Measurements from ENCODE around the gene RNMT. TPM values are rescaled to one million over a fixed set of nuclear protein-coding genes. Genes with fewer than 3 reads are reported as not detected.

RNMT gene
- total and polyA plus RNA-seq, 2 experiments from 2014 or later = 15.2 to 39.4 TPM

DNA sequence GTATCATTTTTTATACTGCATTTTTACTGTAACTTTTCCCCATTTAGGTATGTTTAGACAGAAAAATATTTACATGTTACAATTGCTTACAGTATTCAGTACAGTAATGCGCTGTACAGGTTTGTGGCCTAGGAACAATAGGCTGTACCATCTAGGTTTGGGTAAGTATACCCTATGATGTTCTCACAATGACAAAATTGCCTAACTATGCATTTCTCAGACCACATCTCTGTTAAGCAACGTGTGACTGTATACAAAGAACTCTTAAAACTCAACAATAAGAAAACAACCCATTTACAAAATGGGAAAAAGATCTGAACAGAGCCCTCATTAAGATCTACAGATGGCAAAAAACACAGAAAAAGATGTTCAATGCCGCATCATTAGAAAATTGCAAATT, 29.5 kb upstream of the RNMT start:
- in situ Hi-C loops (cut with MboI) = no loop called here
- H3K9ac ChIP-seq = no peak overlapping the region
- peaks cover 97% of the 10 kb centered on the region for H3K79me2 ChIP-seq (ENCODE audit: insufficient read depth)
- H3F3A ChIP-seq (ENCODE audit: insufficient read depth) = 0 out of 2 replicates have a peak, but pooled peaks cover 6% of the 10 kb centered on the region
- H3K27ac ChIP-seq = no peak overlapping the region
- no peaks in the 10 kb centered on the region for H3K9me3 ChIP-seq (ENCODE audit: low read depth)
- peaks cover 7% of the 10 kb centered on the region; the same call in 1 of the 2 replicates for H4K20me1 ChIP-seq (ENCODE audit: insufficient read depth)
- H3K4me3 ChIP-seq = no peak overlapping the region
- no peak for TF ChIP-seq EZH2phosphoT487 (IDR thresholded peaks at IDR 0.05; ENCODE audit: insufficient read depth, low read depth)
- no peak for TF ChIP-seq EZH2 (IDR thresholded peaks at IDR 0.05; ENCODE audit: insufficient read depth, poor library complexity, severe bottlenecking)
- no peaks in the 10 kb centered on the region for H3K9me2 ChIP-seq (ENCODE audit: insufficient read depth)
- H3K27me3 ChIP-seq (replicated peaks; ENCODE audit: insufficient read depth) = no peaks in the 10 kb centered on the region
- H3K4me2 ChIP-seq (ENCODE audit: unreplicated experiment) = no peak overlapping the region
- no peaks in the 10 kb centered on the region for H3K4me1 ChIP-seq (ENCODE audit: insufficient read depth)
- peak; percentile 4 for DNase-seq
- H2AFZ ChIP-seq = no peak overlapping the region
- no peaks in the 10 kb centered on the region for H3K36me3 ChIP-seq (ENCODE audit: low read depth)
- WGBS, 2 experiments (ENCODE audit: low coverage in 1 of 2, low lambda C conversion rate in 2 of 2, missing lambda C conversion rate in 2 of 2) = 94 to 99% methylated on average over 3 of the region's 3 CpGs

DNA sequence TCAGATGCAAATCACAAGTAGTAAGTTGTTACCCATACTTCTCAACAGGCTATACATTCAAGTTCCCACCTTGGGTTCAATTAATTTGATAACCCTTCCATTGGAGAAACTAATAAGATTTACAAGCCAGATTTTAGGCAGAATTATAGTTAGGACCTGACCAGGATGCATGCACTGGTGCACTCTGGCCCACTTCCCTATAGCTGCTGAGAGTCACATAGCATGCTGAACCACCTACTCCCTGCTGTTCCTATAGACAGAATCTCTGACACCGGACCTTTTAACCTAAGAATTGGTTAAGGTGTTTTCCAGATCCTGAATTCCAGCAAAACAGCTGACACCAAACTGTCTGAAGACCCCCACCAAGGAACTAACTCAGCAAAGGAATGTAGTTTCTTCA, 26.3 kb upstream of the RNMT start:
- DNase-seq = no peak
- H3K9me2 ChIP-seq (ENCODE audit: insufficient read depth) = no peaks in the 10 kb centered on the region
- H3K9ac ChIP-seq = no peak overlapping the region
- in situ Hi-C loops (cut with MboI) = no loop called here
- H3K27me3 ChIP-seq (replicated peaks; ENCODE audit: insufficient read depth) = no peaks in the 10 kb centered on the region
- no peak overlapping the region for H3K27ac ChIP-seq
- no peaks in the 10 kb centered on the region for H3K9me3 ChIP-seq (ENCODE audit: low read depth)
- H3K79me2 ChIP-seq (ENCODE audit: insufficient read depth) = peaks cover 100% of the 10 kb centered on the region
- 100% methylated on average over 1 of the region's 1 CpG for WGBS, 2 experiments (ENCODE audit: low coverage in 1 of 2, low lambda C conversion rate in 2 of 2, missing lambda C conversion rate in 2 of 2)
- H3K36me3 ChIP-seq (ENCODE audit: low read depth) = 0 out of 2 replicates have a peak, but pooled peaks cover 4% of the 10 kb centered on the region
- TF ChIP-seq EZH2 (IDR thresholded peaks at IDR 0.05; ENCODE audit: insufficient read depth, poor library complexity, severe bottlenecking) = no peak
- no peak for TF ChIP-seq EZH2phosphoT487 (IDR thresholded peaks at IDR 0.05; ENCODE audit: insufficient read depth, low read depth)
- no peaks in the 10 kb centered on the region for H3K4me1 ChIP-seq (ENCODE audit: insufficient read depth)
- H2AFZ ChIP-seq = no peak overlapping the region
- 0 out of 2 replicates have a peak, but pooled peaks cover 6% of the 10 kb centered on the region for H3F3A ChIP-seq (ENCODE audit: insufficient read depth)
- H3K4me3 ChIP-seq = no peak overlapping the region
- no peak overlapping the region for H3K4me2 ChIP-seq (ENCODE audit: unreplicated experiment)
- H4K20me1 ChIP-seq (ENCODE audit: insufficient read depth) = peaks cover 7% of the 10 kb centered on the region; the same call in 1 of the 2 replicates

DNA sequence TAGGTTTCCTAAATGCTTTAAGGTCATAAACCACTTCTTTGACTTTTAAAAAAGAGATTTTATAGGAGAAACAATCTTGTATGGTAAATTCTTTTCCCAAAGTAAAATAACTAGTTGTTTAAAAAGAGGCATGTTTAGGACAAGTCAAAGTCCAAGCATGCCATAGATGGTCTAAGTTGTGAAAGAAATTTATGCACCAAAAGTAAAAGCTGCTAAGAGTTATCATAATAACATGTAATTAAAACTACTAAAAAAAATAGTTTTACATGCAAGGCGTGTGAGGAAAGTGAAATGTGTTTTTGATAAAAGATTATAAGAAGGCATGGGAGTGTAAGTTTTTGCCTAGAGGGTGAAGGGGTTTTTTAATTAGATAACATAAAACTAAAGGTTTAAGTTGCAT, 22.6 kb upstream of the RNMT start:
- no peak overlapping the region for H3K4me2 ChIP-seq (ENCODE audit: unreplicated experiment)
- peak; percentile 8 for DNase-seq
- H3K4me1 ChIP-seq (ENCODE audit: insufficient read depth) = no peaks in the 10 kb centered on the region
- no peak overlapping the region for H3K27ac ChIP-seq
- H3K9ac ChIP-seq = no peak overlapping the region
- H3K9me3 ChIP-seq (ENCODE audit: low read depth) = no peaks in the 10 kb centered on the region
- TF ChIP-seq EZH2phosphoT487 (IDR thresholded peaks at IDR 0.05; ENCODE audit: insufficient read depth, low read depth) = no peak
- H3K4me3 ChIP-seq = no peak overlapping the region
- H2AFZ ChIP-seq = no peak overlapping the region
- H3K27me3 ChIP-seq (replicated peaks; ENCODE audit: insufficient read depth) = no peaks in the 10 kb centered on the region
- H3K79me2 ChIP-seq (ENCODE audit: insufficient read depth) = peaks cover 100% of the 10 kb centered on the region
- peaks cover 12% of the 10 kb centered on the region; the same call in 1 of the 2 replicates for H4K20me1 ChIP-seq (ENCODE audit: insufficient read depth)
- 89 to 94% methylated on average over 1 of the region's 1 CpG for WGBS, 2 experiments (ENCODE audit: low coverage in 1 of 2, low lambda C conversion rate in 2 of 2, missing lambda C conversion rate in 2 of 2)
- in situ Hi-C loops (cut with MboI) = no loop called here
- no peaks in the 10 kb centered on the region for H3K9me2 ChIP-seq (ENCODE audit: insufficient read depth)
- H3F3A ChIP-seq (ENCODE audit: insufficient read depth) = no peaks in the 10 kb centered on the region
- H3K36me3 ChIP-seq (ENCODE audit: low read depth) = 0 out of 2 replicates have a peak, but pooled peaks cover 4% of the 10 kb centered on the region

DNA sequence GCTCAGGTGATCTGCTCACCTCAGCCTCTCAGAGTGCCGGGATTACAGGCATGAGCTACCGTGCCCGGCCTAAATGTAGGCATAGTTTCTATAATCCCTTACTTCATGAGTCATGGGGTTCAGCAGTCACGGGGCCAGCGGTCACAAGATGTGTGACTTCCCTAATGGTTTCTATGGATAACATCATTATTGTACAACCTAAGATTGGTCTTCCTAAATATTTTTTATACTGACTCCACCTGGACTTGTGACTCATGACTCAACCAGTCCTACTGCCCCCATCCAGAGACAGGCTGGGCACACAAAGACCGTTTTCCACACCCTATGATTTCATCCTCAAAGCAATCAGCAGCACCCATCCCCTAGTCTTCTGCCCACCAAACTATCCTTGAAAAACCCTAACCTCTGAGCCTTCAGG, 16.1 kb upstream of the RNMT start:
- WGBS, 2 experiments (ENCODE audit: low coverage in 1 of 2, low lambda C conversion rate in 2 of 2, missing lambda C conversion rate in 2 of 2) = 79 to 80% methylated on average over 6 of the region's 6 CpGs
- Histone ChIP-seq H3K4me2 (ENCODE audit: unreplicated experiment) (no peak overlapping the region), H3K9me3 (ENCODE audit: low read depth) (no peaks in the 10 kb centered on the region), H3K9me2 (ENCODE audit: insufficient read depth) (no peaks in the 10 kb centered on the region), H3K36me3 (ENCODE audit: low read depth) (no peaks in the 10 kb centered on the region), H3K4me3 (no peak overlapping the region), H3F3A (ENCODE audit: insufficient read depth) (no peaks in the 10 kb centered on the region), H4K20me1 (ENCODE audit: insufficient read depth) (peaks cover 12% of the 10 kb centered on the region; the same call in 1 of the 2 replicates), H3K27me3 (replicated peaks; ENCODE audit: insufficient read depth) (no peaks in the 10 kb centered on the region), H3K4me1 (ENCODE audit: insufficient read depth) (peaks cover 4% of the 10 kb centered on the region; the same call in 1 of the 2 replicates), H3K79me2 (ENCODE audit: insufficient read depth) (peaks cover 100% of the 10 kb centered on the region), H3K27ac (no peak overlapping the region), H2AFZ (no peak overlapping the region), H3K9ac (no peak overlapping the region)
- in situ Hi-C loops (cut with MboI) = no loop called here
- TF ChIP-seq EZH2 (IDR thresholded peaks at IDR 0.05; ENCODE audit: insufficient read depth, poor library complexity, severe bottlenecking) = no peak
- TF ChIP-seq EZH2phosphoT487 (IDR thresholded peaks at IDR 0.05; ENCODE audit: insufficient read depth, low read depth) = no peak
- peak; percentile 18 for DNase-seq

All from GM23248 (cell line).